ENCODE measurements around the gene LENG9.

DNA sequence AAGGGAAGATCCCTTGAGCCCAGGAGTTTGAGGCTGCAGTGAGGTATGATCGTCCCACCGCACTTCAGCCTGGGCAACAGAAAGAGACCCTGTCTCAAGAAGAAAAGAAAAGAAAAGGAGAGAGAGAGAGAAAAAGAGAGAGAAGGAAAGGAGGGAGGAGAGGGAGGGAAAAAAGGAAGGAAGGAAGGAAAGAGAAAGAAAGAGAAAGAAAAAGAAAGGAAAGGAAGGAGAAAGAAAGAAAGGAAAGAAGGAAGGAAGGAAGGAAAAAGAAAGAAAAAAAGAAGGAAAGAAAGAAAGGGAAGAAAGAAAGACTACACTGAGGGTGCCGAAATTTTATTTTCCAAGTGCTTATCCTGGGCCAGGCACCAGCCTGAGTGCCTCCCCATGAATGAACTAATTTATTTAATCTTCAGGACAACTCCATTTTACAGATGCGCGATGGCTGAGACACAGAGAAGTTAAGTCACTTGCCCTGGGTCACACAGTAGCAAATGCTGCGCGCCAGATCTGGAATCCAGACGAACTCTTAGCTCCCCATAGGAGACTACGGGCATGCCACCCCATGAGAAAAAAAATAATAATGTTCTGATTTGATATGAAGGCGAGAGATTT lies 6.8 kb upstream of the LENG9 start:
- TF ChIP-seq, protein P1, sequence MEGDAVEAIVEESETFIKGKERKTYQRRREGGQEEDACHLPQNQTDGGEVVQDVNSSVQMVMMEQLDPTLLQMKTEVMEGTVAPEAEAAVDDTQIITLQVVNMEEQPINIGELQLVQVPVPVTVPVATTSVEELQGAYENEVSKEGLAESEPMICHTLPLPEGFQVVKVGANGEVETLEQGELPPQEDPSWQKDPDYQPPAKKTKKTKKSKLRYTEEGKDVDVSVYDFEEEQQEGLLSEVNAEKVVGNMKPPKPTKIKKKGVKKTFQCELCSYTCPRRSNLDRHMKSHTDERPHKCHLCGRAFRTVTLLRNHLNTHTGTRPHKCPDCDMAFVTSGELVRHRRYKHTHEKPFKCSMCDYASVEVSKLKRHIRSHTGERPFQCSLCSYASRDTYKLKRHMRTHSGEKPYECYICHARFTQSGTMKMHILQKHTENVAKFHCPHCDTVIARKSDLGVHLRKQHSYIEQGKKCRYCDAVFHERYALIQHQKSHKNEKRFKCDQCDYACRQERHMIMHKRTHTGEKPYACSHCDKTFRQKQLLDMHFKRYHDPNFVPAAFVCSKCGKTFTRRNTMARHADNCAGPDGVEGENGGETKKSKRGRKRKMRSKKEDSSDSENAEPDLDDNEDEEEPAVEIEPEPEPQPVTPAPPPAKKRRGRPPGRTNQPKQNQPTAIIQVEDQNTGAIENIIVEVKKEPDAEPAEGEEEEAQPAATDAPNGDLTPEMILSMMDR (IDR thresholded peaks at IDR 0.05; ENCODE audit: low read length): no peak
- TF ChIP-seq EZH2 (IDR thresholded peaks at IDR 0.05; ENCODE audit: borderline replicate concordance, low read length): no peak

Measured in OCI-LY1 (cell line).